Measurements from ENCODE around the gene ELL. TPM values are rescaled to one million over a fixed set of nuclear protein-coding genes. Genes with fewer than 3 reads are reported as not detected.

ELL gene
- total RNA-seq, 1 donor from 2014 or later, result 27.0 TPM

- Mint-ChIP-seq H3K36me3 (ENCODE audit: low read depth) (no peaks in the 10 kb centered on the region), H3K4me3 (ENCODE audit: low read depth) (no peak within 1 kb of the TSS), H3K27me3 (ENCODE audit: low read depth) (peaks cover 23% of the 10 kb centered on the region), H3K27ac (no peak within 1 kb of the TSS), H3K9me3 (no peaks in the 10 kb centered on the region), H3K4me1 (ENCODE audit: low read depth) (peaks cover 5% of the 10 kb centered on the region)
- DNase-seq (ENCODE audit: low spot score), result no peak
- intact Hi-C loops (cut with micrococcal nuclease), result no loop called here
Observed at GRCh38 chr19:18397242-18398202, 124.3 kb downstream of the ELL start, which contains the start of gene LRRC25. Gene LRRC25 (minus strand): TSS chr19:18397622. CDS start chr19:18396963, 659 bp downstream.

GRCh38 chr19:18396471-18397241 lies 125.2 kb downstream of the ELL start:
- peaks cover 25% of the 10 kb centered on the region for H3K27me3 Mint-ChIP-seq (ENCODE audit: low read depth)

GRCh38 chr19:18393836-18394235 lies 128.0 kb downstream of the ELL start:
- intact Hi-C loops (cut with micrococcal nuclease), result no loop called here
- Mint-ChIP-seq H3K27ac (no peak overlapping the region), H3K27me3 (ENCODE audit: low read depth) (peaks cover 46% of the 10 kb centered on the region), H3K4me3 (ENCODE audit: low read depth) (no peak overlapping the region), H3K9me3 (no peaks in the 10 kb centered on the region), H3K36me3 (ENCODE audit: low read depth) (no peaks in the 10 kb centered on the region), H3K4me1 (ENCODE audit: low read depth) (peaks cover 2% of the 10 kb centered on the region)
- no peak for DNase-seq (ENCODE audit: low spot score)

More at GRCh38 chr19:18396471-18397241, 125.2 kb downstream of the ELL start:
- no peak for DNase-seq (ENCODE audit: low spot score)
- intact Hi-C loops (cut with micrococcal nuclease), result no loop called here
- Mint-ChIP-seq H3K9me3 (no peaks in the 10 kb centered on the region), H3K4me1 (ENCODE audit: low read depth) (peaks cover 5% of the 10 kb centered on the region), H3K27ac (no peak overlapping the region), H3K4me3 (ENCODE audit: low read depth) (no peak overlapping the region), H3K36me3 (ENCODE audit: low read depth) (no peaks in the 10 kb centered on the region)

- Mint-ChIP-seq H3K4me1 (ENCODE audit: low read depth) (peaks cover 4% of the 10 kb centered on the region), H3K4me3 (ENCODE audit: low read depth) (no peak overlapping the region), H3K27ac (no peak overlapping the region), H3K36me3 (ENCODE audit: low read depth) (no peaks in the 10 kb centered on the region), H3K9me3 (no peaks in the 10 kb centered on the region), H3K27me3 (ENCODE audit: low read depth) (peaks cover 42% of the 10 kb centered on the region)
- DNase-seq (ENCODE audit: low spot score), result no peak
- intact Hi-C loops (cut with micrococcal nuclease), result no loop called here
Observed at GRCh38 chr19:18392926-18393325, 128.9 kb downstream of the ELL start.

Other genes starting within 250 kb of the ELL start
- 2.9 and 3.3 TPM in 2 replicates for gene IQCN, start 247.6 kb downstream of the ELL start, total RNA-seq
- gene JUND, start 240.4 kb downstream of the ELL start, total RNA-seq, result 462 and 464 TPM in 2 replicates
- gene LSM4, start 199.0 kb downstream of the ELL start, total RNA-seq, result 198 and 208 TPM in 2 replicates
- gene PGPEP1, start 181.5 kb downstream of the ELL start, total RNA-seq, result 24.9 and 29.4 TPM in 2 replicates
- not detected in 2 replicates for gene GDF15, start 135.9 kb downstream of the ELL start, total RNA-seq
- gene LRRC25, start 124.4 kb downstream of the ELL start, total RNA-seq, result not detected in 2 replicates
- 133 and 146 TPM in 2 replicates for gene SSBP4, start 102.7 kb downstream of the ELL start, total RNA-seq
- 15.1 and 20.3 TPM in 2 replicates for gene ISYNA1, start 83.9 kb downstream of the ELL start, total RNA-seq
- 196 and 201 TPM in 2 replicates for gene FKBP8, start 21.5 kb upstream of the ELL start, total RNA-seq
- 132 and 141 TPM in 2 replicates for gene KXD1, start 35.8 kb upstream of the ELL start, total RNA-seq
- 1,564 and 1,579 TPM in 2 replicates for gene UBA52, start 49.8 kb upstream of the ELL start, total RNA-seq
- gene REX1BD, start 66.7 kb upstream of the ELL start, total RNA-seq, result 122 and 132 TPM in 2 replicates
- gene CRLF1, start 84.7 kb upstream of the ELL start, total RNA-seq, result not detected in 2 replicates
- not detected in 2 replicates for gene TMEM59L, start 90.8 kb upstream of the ELL start, total RNA-seq
- 11.6 and 11.7 TPM in 2 replicates for gene KLHL26, start 115.0 kb upstream of the ELL start, total RNA-seq
- gene CRTC1, start 161.6 kb upstream of the ELL start, total RNA-seq, result 6.4 and 7.0 TPM in 2 replicates